GM18909 (cell line): ENCODE results near the gene FHIT.

Source experiments
- ATAC-seq: cut with Tn5 transposase; IDR thresholded peaks from one replicate; pipeline ENCODE4 v1.9.1; 2021; ENCODE audit warnings: mild to moderate bottlenecking; ENCODE audit not compliant: unreplicated experiment, poor library complexity

FHIT gene

GRCh38 chr3:60746695-60747416 lies 504.4 kb downstream of the FHIT start:
- no peak for ATAC-seq

DNA sequence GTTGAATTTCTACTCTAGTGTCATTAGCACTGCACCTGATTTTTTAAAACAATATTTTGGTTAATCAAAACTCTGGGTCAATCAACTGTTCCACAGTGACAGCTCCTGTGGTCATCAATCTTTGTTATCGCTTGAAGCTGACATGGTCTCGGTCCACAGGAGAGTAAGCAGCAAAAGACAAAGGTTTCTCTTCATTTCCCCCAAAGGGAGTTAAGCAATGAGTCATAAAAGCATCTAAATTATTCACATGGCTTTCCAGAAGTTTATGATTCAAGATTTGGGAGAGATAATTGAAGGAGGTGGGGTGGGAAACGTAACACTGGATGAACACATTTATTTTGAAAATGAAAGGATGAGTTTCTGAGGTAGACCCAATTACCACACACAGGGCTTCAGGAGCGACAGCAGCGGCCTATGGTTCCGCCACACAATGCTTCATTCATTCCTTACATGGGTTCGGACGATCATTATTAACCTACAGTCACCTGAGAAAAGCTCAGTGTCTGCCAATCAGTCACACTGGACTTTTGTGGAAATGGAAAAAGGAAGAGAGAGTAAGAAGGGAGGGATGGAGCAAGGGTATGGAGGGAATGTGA lies 505.1 kb downstream of the FHIT start:
- ATAC-seq: no peak

- ATAC-seq: no peak
These were observed 507.6 kb downstream of the FHIT start for GRCh38 chr3:60743631-60744164.

DNA sequence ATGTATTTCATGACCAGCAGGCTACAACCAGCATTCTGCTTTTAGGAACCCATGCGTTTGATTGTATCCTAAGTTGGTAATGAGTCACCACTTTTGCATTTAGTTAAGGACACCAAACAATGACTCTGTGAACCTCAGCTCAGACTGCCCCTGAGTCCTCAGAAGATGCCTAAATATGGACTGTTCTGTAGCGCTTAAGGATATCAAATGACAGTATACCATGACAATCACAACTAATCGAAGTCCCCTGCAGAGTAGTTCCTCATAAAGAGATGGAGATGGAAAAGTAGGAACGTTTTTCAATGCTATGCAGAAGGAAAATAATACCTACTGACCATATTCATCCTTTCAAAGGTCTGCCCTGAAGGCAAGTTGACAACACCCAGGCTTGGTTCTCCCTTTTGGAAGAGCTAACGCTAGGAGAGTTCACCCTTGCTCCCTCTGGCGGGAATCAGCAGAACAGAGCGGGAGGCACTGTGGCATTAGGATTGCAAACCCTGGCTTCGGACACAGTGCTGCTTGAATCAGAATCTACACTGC lies 508.6 kb downstream of the FHIT start:
- ATAC-seq: no peak

DNA sequence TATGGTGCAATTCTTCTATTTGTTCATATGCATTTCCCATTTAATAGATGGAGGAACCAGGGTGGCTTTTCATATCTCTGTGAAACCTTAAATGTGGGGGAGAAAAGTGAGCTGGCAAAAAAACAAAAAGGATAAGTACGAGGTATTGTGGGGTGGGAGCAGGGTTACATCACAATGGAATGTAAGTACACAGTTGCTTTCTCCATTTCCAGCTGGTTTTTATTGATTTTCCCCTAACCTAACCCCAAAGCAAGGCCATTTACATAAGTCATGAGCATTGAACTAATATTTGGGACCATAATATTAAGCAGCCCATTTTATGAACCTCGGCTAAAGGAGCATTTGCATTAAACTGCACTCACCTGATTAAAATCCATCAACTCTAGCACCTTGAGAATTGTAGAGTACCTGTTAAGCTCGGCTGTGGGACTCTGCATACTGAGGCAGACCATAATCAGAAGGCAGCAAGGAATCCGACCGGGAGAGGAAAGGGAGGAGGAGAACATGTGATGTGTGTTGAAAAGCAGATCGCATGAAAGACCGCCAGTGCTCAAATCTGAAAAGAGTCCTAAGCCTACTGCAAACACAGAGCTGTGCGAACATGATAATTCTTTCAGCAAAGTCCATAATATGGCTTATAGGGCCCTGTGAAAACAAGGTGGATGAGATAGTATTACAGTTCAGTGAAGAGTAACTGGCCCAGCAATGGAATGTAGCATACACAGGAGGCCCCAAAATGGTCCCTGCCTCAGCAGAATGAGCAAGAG lies 513.4 kb downstream of the FHIT start:
- ATAC-seq: no peak

DNA sequence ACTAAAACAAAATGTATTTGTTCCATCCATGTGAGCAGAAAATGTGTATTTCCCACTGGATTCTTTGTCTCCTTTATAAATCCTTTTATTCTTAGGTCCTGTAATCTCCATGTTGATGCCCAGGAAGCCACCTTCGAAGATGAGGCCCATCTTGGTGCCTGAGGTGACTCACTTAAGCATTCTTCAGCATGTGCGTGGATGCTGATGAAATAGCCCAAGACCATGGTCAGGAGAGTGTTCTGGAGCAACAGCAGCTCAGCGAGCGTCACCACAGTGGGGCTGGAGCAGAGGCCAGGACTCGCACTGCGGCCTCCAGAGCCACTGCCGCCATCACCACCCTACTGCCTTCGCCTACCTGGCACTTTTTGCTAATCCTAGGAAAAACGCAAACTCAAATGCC lies 520.9 kb downstream of the FHIT start:
- ATAC-seq: no peak

DNA sequence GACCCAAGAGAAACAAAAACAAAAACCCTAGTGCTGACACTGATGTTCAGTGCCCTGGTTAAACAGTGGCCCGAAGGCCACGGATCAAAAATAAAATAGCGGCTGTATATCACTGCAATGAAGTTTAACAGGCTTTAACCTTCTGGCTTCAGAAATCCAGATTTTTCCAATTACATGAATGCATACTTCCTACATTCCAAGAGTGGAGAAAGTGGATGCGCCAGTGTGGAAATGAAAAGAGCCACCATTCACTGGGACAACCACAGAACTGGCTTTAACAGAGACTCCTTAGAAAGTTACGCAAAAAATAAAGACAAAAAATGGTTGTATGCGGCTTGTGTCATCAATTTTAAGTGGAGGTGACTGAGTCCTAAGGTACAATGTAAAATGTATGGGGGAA lies 522.2 kb downstream of the FHIT start:
- ATAC-seq: no peak

- no peak for ATAC-seq
These were observed 523.2 kb downstream of the FHIT start for GRCh38 chr3:60728006-60728405.

DNA sequence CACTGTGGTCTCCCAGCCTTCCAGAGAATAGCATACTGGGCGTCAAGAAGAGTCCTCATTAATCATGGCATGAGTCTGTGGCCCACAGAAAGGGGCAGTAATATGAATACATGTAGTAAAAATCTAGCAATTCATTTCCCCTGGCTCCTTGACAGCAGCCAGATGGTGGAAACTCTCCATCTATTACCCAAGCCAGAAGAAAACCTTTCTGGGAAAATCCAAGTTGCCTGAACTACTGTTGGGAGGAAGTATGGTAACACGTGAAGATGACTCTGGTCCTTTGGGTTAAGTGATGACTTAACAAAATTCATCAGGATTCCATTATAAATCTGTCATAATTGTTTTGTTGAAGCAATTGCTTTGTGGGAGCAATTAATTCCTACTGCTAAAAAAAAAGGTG lies 530.5 kb downstream of the FHIT start:
- ATAC-seq: no peak

- ATAC-seq: no peak
These were observed 534.7 kb downstream of the FHIT start for GRCh38 chr3:60716573-60716972.

- no peak for ATAC-seq
These were observed 542.9 kb downstream of the FHIT start for GRCh38 chr3:60708191-60708975.

- no peak for ATAC-seq
These were observed 543.7 kb downstream of the FHIT start for GRCh38 chr3:60707452-60708020.

- no peak for ATAC-seq
These were observed 547.1 kb downstream of the FHIT start for GRCh38 chr3:60703956-60704736.

DNA sequence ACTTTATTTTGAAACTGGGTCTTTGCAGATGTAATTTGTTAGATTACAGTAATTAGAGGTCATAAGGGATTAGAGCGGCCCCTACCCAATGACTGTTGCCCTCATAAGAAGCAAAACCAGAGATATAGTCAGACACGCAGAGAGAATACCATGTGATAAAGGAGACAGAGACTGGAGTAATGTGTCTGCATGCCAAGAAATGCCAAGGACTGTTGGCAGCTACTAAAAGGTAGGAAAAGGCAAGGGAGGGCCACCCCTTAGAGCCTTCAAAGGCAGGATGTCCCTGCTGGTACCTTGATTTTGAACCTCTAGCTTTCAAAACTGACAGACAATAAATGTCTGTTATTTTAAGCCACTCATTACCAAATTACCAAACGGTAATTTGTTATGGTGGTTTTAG lies 548.2 kb downstream of the FHIT start:
- ATAC-seq: no peak

DNA sequence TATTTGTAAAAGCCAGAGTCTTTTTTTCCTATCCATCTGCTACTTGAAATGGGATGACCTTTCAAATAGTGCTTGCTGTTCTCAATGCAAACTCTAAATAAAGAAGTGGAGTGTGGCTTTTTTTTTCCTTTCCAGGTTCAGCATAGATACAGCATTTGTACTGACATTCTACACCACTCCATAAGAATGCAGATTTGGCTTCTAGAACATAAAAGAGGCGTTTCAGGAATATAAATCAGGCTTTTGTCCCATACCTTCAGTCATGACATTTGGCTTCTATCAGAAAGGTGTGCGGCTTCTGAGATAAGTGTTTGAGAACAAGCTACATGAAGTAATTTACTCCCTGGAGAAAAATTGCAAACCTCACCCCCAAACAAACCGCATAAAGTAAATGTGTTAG lies 553.1 kb downstream of the FHIT start:
- ATAC-seq: no peak

GRCh38 chr3:60697132-60697531 lies 554.1 kb downstream of the FHIT start:
- ATAC-seq: no peak

- ATAC-seq: no peak
These were observed 554.7 kb downstream of the FHIT start for GRCh38 chr3:60696428-60697125.

DNA sequence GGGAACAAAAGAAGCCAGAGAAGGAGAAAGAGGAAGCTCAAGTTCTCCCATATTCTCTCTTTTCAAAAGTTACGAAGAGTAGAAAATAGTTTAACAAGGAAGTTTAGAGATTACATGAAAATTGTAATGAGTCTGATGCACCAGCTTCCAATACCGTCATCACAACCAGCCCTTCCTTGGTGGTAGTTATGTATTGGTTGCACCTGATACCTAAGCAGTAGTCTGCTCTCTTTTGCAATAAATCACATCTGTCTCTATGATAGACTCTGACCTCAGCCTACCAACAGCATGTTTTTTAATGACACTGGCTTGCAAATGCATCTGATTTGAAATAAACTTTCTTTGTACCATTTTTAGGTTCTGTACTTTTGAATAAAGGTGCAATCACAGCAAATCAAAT lies 575.8 kb downstream of the FHIT start:
- no peak for ATAC-seq

DNA sequence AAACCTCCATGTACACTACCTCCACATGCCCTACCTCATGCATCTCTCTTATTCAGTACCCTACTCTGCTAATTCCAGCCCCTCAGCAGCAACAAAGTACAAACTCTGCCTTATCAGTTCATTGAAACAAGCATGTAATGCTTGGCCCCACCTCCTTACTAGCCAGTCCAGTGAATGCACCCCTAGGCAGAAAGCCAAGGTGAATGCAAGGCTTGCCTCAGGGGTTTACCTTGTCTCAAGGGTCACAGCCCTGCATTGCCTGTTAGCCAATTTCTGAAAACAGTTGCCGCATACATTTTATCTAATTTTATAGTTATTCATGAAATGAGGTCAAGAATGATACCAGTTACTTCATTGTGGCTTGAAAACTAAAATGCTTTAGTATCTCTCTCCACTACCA lies 576.4 kb downstream of the FHIT start:
- no peak for ATAC-seq
